H9 (cell line): Measurements from ENCODE around the gene CRACDL. TPM values are rescaled to one million over a fixed set of nuclear protein-coding genes. Genes with fewer than 3 reads are reported as not detected.

Source experiments
- DNase-seq: peaks from one replicate; pipeline ENCODE4 v3.0.0-alpha.2; 2017
- H2AFZ ChIP-seq: one replicate; pipeline ENCODE4 v1.6.1; 2013; ENCODE audit warnings: mild to moderate bottlenecking, low read length, control low read depth, moderate library complexity
- H2AK5ac ChIP-seq: 2 replicates; pipeline ENCODE4 v1.6.1; 2013; ENCODE audit warnings: low read length, control low read depth, mixed read lengths; ENCODE audit not compliant: insufficient read length
- H2BK120ac ChIP-seq: one replicate; pipeline ENCODE4 v1.6.1; 2013; ENCODE audit warnings: low read depth, mild to moderate bottlenecking, low read length, control low read depth, inconsistent platforms; ENCODE audit not compliant: poor library complexity, severe bottlenecking
- H2BK12ac ChIP-seq: 2 replicates; pipeline ENCODE4 v1.6.1; 2013; ENCODE audit warnings: low read length, control low read depth, mixed read lengths, low read depth; ENCODE audit not compliant: insufficient read length
- H2BK15ac ChIP-seq: 2 replicates; pipeline ENCODE4 v1.6.1; 2013; ENCODE audit warnings: low read depth, low read length, control low read depth
- H2BK20ac ChIP-seq: one replicate; pipeline ENCODE4 v1.6.1; 2013; ENCODE audit warnings: low read depth, mild to moderate bottlenecking, low read length, control low read depth, inconsistent platforms; ENCODE audit not compliant: poor library complexity, severe bottlenecking
- H2BK5ac ChIP-seq: 2 replicates; pipeline ENCODE4 v1.6.1; 2013; ENCODE audit warnings: low read length, control low read depth, mixed read lengths; ENCODE audit not compliant: insufficient read length
- H3K14ac ChIP-seq: 2 replicates; pipeline ENCODE4 v1.6.1; 2013; ENCODE audit warnings: low read length, control low read depth; ENCODE audit not compliant: insufficient read depth
- H3K18ac ChIP-seq: 2 replicates; pipeline ENCODE4 v1.6.1; 2013; ENCODE audit warnings: low read depth, mild to moderate bottlenecking, mixed read lengths, low read length, control low read depth; ENCODE audit not compliant: insufficient read length
- H3K23ac ChIP-seq: 2 replicates; pipeline ENCODE4 v1.6.1; 2013; ENCODE audit warnings: low read length, control low read depth, mixed read lengths, low read depth; ENCODE audit not compliant: insufficient read length
- H3K23me2 ChIP-seq: 2 replicates; pipeline ENCODE4 v1.6.1; 2013; ENCODE audit warnings: low read depth, mild to moderate bottlenecking, mixed read lengths, low read length, control low read depth; ENCODE audit not compliant: insufficient read length, poor library complexity, severe bottlenecking
- H3K27ac ChIP-seq: 2 replicates; pipeline ENCODE4 v1.5.1; 2013; ENCODE audit warnings: low read length, control low read depth, mixed read lengths, low read depth; ENCODE audit not compliant: insufficient read length
- H3K27me3 ChIP-seq: 2 replicates; pipeline ENCODE4 v1.6.1; 2013; ENCODE audit warnings: low read length, control low read depth, inconsistent platforms; ENCODE audit not compliant: insufficient read depth
- H3K4ac ChIP-seq: 2 replicates; pipeline ENCODE4 v1.6.1; 2013; ENCODE audit warnings: low read depth, mild to moderate bottlenecking, control low read depth, inconsistent platforms, low read length, moderate library complexity
- H3K4me1 ChIP-seq: 2 replicates; pipeline ENCODE4 v1.6.1; 2013; ENCODE audit warnings: low read length, control low read depth, inconsistent platforms; ENCODE audit not compliant: insufficient read depth
- H3K4me2 ChIP-seq: 2 replicates; pipeline ENCODE4 v1.6.1; 2013; ENCODE audit warnings: low read length, control low read depth, mixed read lengths; ENCODE audit not compliant: insufficient read length, insufficient read depth
- H3K56ac ChIP-seq: 2 replicates; pipeline ENCODE4 v1.6.1; 2013; ENCODE audit warnings: low read depth, mild to moderate bottlenecking, mixed read lengths, low read length, control low read depth; ENCODE audit not compliant: insufficient read length
- H3K79me1 ChIP-seq: 2 replicates; pipeline ENCODE4 v1.6.1; 2013; ENCODE audit warnings: low read depth, mild to moderate bottlenecking, moderate library complexity, low read length, control low read depth, inconsistent platforms; ENCODE audit not compliant: insufficient read depth, poor library complexity, severe bottlenecking
- H3K79me2 ChIP-seq: 2 replicates; pipeline ENCODE4 v1.6.1; 2013; ENCODE audit warnings: low read length, control low read depth, inconsistent platforms; ENCODE audit not compliant: insufficient read depth
- H3K9ac ChIP-seq: 2 replicates; pipeline ENCODE4 v1.6.1; 2013; ENCODE audit warnings: low read length, control low read depth, mixed read lengths; ENCODE audit not compliant: insufficient read length; ENCODE audit errors: extremely low read depth
- H3K9me3 ChIP-seq: one replicate; pipeline ENCODE4 v1.6.1; 2013; ENCODE audit warnings: low read depth, low read length, inconsistent platforms; ENCODE audit not compliant: control insufficient read depth
- H3T11ph ChIP-seq: one replicate; pipeline ENCODE4 v1.6.1; 2013; ENCODE audit warnings: mild to moderate bottlenecking, low read length, control low read depth, inconsistent platforms
- H4K20me1 ChIP-seq: one replicate; pipeline ENCODE4 v1.6.1; 2013; ENCODE audit not compliant: control insufficient read depth, insufficient read length, insufficient read depth
- H4K5ac ChIP-seq: 2 replicates; pipeline ENCODE4 v1.6.1; 2013; ENCODE audit warnings: low read depth, mild to moderate bottlenecking, mixed read lengths, low read length, control low read depth; ENCODE audit not compliant: insufficient read length
- H4K8ac ChIP-seq: replicated peaks from 2 replicates; pipeline ENCODE4 v1.6.1; 2013; ENCODE audit warnings: low read length, control low read depth, mixed read lengths, low read depth; ENCODE audit not compliant: insufficient read length
- H4K91ac ChIP-seq: 2 replicates; pipeline ENCODE4 v1.6.1; 2013; ENCODE audit warnings: low read depth, mild to moderate bottlenecking, moderate library complexity, mixed read lengths, low read length, control low read depth; ENCODE audit not compliant: insufficient read length
- H3K27ac Mint-ChIP-seq, 3 experiments: 2 replicates in 2 of 3; 3 replicates in 1 of 3; pipeline ENCODE4 v1.8.0; 2020 to 2021; ENCODE audit warnings: mixed read lengths in 3 of 3, mild to moderate bottlenecking in 1 of 3, moderate library complexity in 1 of 3
- H3K27me3 Mint-ChIP-seq: 2 replicates; pipeline ENCODE4 v1.8.0; 2021; ENCODE audit warnings: low read depth, mild to moderate bottlenecking, moderate library complexity, mixed read lengths
- H3K36me3 Mint-ChIP-seq, 3 experiments: 2 replicates in 2 of 3; 3 replicates in 1 of 3; pipeline ENCODE4 v1.8.0; 2020 to 2021; ENCODE audit warnings: low read depth in 3 of 3, mixed read lengths in 3 of 3; ENCODE audit not compliant: insufficient read depth in 1 of 3
- H3K4me1 Mint-ChIP-seq, 2 experiments: 2 replicates each; pipeline ENCODE4 v1.8.0; 2020; ENCODE audit warnings: mixed read lengths in 2 of 2
- H3K4me3 Mint-ChIP-seq, 2 experiments: 2 replicates in 1 of 2; 3 replicates in 1 of 2; pipeline ENCODE4 v1.8.0; 2020 to 2021; ENCODE audit warnings: mild to moderate bottlenecking in 2 of 2, mixed read lengths in 2 of 2, moderate library complexity in 1 of 2
- H3K9me3 Mint-ChIP-seq, 2 experiments: 2 replicates in 1 of 2; 3 replicates in 1 of 2; pipeline ENCODE4 v1.8.0; 2020; ENCODE audit warnings: mild to moderate bottlenecking in 2 of 2, mixed read lengths in 2 of 2, moderate library complexity in 1 of 2
- WGBS: extraction: QIAGEN DNeasy Blood & Tissue Kit; methylation state at CpG from one replicate; pipeline ENCODE4 v1.1.7; 2013; ENCODE audit warnings: missing lambda C conversion rate, low lambda C conversion rate, mixed read lengths; ENCODE audit not compliant: insufficient read length; ENCODE audit errors: extremely low coverage; 5-methylcytosine and 5-hydroxymethylcytosine counted together
- total RNA-seq: library from RNA; stranded (reverse); gene quantifications from 2 replicates; pipeline ENCODE4 v1.2.1, GENCODE V29; 2021
- TF ChIP-seq, protein P1 (sequence below): fragments of 200-600 bp; sonication (generic); conservative IDR thresholded peaks from 3 replicates; pipeline ENCODE4 v1.8.0; 2021; ENCODE audit warnings: antibody characterized with exemption, mild to moderate bottlenecking

CRACDL gene
- total RNA-seq, 1 experiment from 2014 or later: 0.48 TPM

DNA sequence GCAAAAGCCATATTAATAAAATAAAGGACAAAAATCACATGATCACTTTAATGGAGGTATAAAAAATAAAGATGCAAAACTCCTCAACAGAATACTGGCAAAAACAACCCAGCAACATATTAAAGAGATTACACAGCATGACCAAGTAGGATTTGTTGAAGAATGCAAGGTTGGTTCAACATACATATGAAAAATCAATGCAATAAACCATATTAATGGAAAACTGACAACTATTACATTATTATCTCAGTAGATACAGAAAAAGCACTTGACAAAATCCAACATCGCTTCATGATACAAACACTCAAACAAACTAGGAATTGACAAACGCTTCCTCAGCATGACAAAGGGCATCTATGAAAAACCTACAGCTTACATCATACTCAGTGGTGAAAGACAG lies 76.7 kb downstream of the CRACDL start:
- no peak overlapping the region for H3K27ac Mint-ChIP-seq
- peaks cover 4% of the 10 kb centered on the region; the same call in 1 of the 2 replicates for H3K27me3 Mint-ChIP-seq
- TF ChIP-seq, protein P1, sequence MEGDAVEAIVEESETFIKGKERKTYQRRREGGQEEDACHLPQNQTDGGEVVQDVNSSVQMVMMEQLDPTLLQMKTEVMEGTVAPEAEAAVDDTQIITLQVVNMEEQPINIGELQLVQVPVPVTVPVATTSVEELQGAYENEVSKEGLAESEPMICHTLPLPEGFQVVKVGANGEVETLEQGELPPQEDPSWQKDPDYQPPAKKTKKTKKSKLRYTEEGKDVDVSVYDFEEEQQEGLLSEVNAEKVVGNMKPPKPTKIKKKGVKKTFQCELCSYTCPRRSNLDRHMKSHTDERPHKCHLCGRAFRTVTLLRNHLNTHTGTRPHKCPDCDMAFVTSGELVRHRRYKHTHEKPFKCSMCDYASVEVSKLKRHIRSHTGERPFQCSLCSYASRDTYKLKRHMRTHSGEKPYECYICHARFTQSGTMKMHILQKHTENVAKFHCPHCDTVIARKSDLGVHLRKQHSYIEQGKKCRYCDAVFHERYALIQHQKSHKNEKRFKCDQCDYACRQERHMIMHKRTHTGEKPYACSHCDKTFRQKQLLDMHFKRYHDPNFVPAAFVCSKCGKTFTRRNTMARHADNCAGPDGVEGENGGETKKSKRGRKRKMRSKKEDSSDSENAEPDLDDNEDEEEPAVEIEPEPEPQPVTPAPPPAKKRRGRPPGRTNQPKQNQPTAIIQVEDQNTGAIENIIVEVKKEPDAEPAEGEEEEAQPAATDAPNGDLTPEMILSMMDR: no peak
- Histone ChIP-seq H3K23me2 (no peaks in the 10 kb centered on the region), H2BK12ac (no peak overlapping the region), H3K27ac (no peak overlapping the region), H2AK5ac (no peak overlapping the region), H3K27me3 (no peaks in the 10 kb centered on the region), H4K5ac (no peak overlapping the region), H3K4me2 (no peak overlapping the region), H3K79me2 (no peaks in the 10 kb centered on the region), H3K56ac (no peak overlapping the region), H3K79me1 (no peaks in the 10 kb centered on the region), H2BK20ac (no peak overlapping the region), H4K20me1 (no peaks in the 10 kb centered on the region), H3K18ac (no peak overlapping the region), H3K9ac (no peak overlapping the region), H2BK15ac (no peak overlapping the region), H2AFZ (no peak overlapping the region), H3K9me3 (no peaks in the 10 kb centered on the region), H4K8ac (no peak overlapping the region), H3K23ac (no peak overlapping the region), H3K4ac (no peak overlapping the region), H2BK120ac (no peak overlapping the region), H3T11ph (no peak overlapping the region), H4K91ac (no peak overlapping the region), H3K4me1 (no peaks in the 10 kb centered on the region), H3K14ac (no peak overlapping the region), H2BK5ac (no peak overlapping the region)
- WGBS: no CpG with 5 or more reads among the region's 2 CpGs
- peaks cover 13 to 17% of the 10 kb centered on the region in 2 experiments for H3K9me3 Mint-ChIP-seq
- H3K36me3 Mint-ChIP-seq: peaks cover 0 to 5% (median 2%) of the 10 kb centered on the region in 3 experiments; a peak in 3 of 7 replicates
- H3K4me3 Mint-ChIP-seq: no peak overlapping the region
- no peaks in the 10 kb centered on the region for H3K4me1 Mint-ChIP-seq
- no peak for DNase-seq
